H9 (cell line): Measurements from ENCODE around the gene SLC9A9. TPM values are rescaled to one million over a fixed set of nuclear protein-coding genes. Genes with fewer than 3 reads are reported as not detected.

Experiments
- DNase-seq: peaks from one replicate; pipeline ENCODE4 v3.0.0-alpha.2; 2017
- H2AFZ ChIP-seq: one replicate; pipeline ENCODE4 v1.6.1; 2013; ENCODE audit warnings: mild to moderate bottlenecking, low read length, control low read depth, moderate library complexity
- H2AK5ac ChIP-seq: 2 replicates; pipeline ENCODE4 v1.6.1; 2013; ENCODE audit warnings: low read length, control low read depth, mixed read lengths; ENCODE audit not compliant: insufficient read length
- H2BK120ac ChIP-seq: one replicate; pipeline ENCODE4 v1.6.1; 2013; ENCODE audit warnings: low read depth, mild to moderate bottlenecking, low read length, control low read depth, inconsistent platforms; ENCODE audit not compliant: poor library complexity, severe bottlenecking
- H2BK12ac ChIP-seq: 2 replicates; pipeline ENCODE4 v1.6.1; 2013; ENCODE audit warnings: low read length, control low read depth, mixed read lengths, low read depth; ENCODE audit not compliant: insufficient read length
- H2BK15ac ChIP-seq: 2 replicates; pipeline ENCODE4 v1.6.1; 2013; ENCODE audit warnings: low read depth, low read length, control low read depth
- H2BK20ac ChIP-seq: one replicate; pipeline ENCODE4 v1.6.1; 2013; ENCODE audit warnings: low read depth, mild to moderate bottlenecking, low read length, control low read depth, inconsistent platforms; ENCODE audit not compliant: poor library complexity, severe bottlenecking
- H2BK5ac ChIP-seq: 2 replicates; pipeline ENCODE4 v1.6.1; 2013; ENCODE audit warnings: low read length, control low read depth, mixed read lengths; ENCODE audit not compliant: insufficient read length
- H3K14ac ChIP-seq: 2 replicates; pipeline ENCODE4 v1.6.1; 2013; ENCODE audit warnings: low read length, control low read depth; ENCODE audit not compliant: insufficient read depth
- H3K18ac ChIP-seq: 2 replicates; pipeline ENCODE4 v1.6.1; 2013; ENCODE audit warnings: low read depth, mild to moderate bottlenecking, mixed read lengths, low read length, control low read depth; ENCODE audit not compliant: insufficient read length
- H3K23ac ChIP-seq: 2 replicates; pipeline ENCODE4 v1.6.1; 2013; ENCODE audit warnings: low read length, control low read depth, mixed read lengths, low read depth; ENCODE audit not compliant: insufficient read length
- H3K23me2 ChIP-seq: 2 replicates; pipeline ENCODE4 v1.6.1; 2013; ENCODE audit warnings: low read depth, mild to moderate bottlenecking, mixed read lengths, low read length, control low read depth; ENCODE audit not compliant: insufficient read length, poor library complexity, severe bottlenecking
- H3K27ac ChIP-seq: 2 replicates; pipeline ENCODE4 v1.5.1; 2013; ENCODE audit warnings: low read length, control low read depth, mixed read lengths, low read depth; ENCODE audit not compliant: insufficient read length
- H3K27me3 ChIP-seq: 2 replicates; pipeline ENCODE4 v1.6.1; 2013; ENCODE audit warnings: low read length, control low read depth, inconsistent platforms; ENCODE audit not compliant: insufficient read depth
- H3K4ac ChIP-seq: 2 replicates; pipeline ENCODE4 v1.6.1; 2013; ENCODE audit warnings: low read depth, mild to moderate bottlenecking, control low read depth, inconsistent platforms, low read length, moderate library complexity
- H3K4me1 ChIP-seq: 2 replicates; pipeline ENCODE4 v1.6.1; 2013; ENCODE audit warnings: low read length, control low read depth, inconsistent platforms; ENCODE audit not compliant: insufficient read depth
- H3K4me2 ChIP-seq: 2 replicates; pipeline ENCODE4 v1.6.1; 2013; ENCODE audit warnings: low read length, control low read depth, mixed read lengths; ENCODE audit not compliant: insufficient read length, insufficient read depth
- H3K56ac ChIP-seq: 2 replicates; pipeline ENCODE4 v1.6.1; 2013; ENCODE audit warnings: low read depth, mild to moderate bottlenecking, mixed read lengths, low read length, control low read depth; ENCODE audit not compliant: insufficient read length
- H3K79me1 ChIP-seq: 2 replicates; pipeline ENCODE4 v1.6.1; 2013; ENCODE audit warnings: low read depth, mild to moderate bottlenecking, moderate library complexity, low read length, control low read depth, inconsistent platforms; ENCODE audit not compliant: insufficient read depth, poor library complexity, severe bottlenecking
- H3K79me2 ChIP-seq: 2 replicates; pipeline ENCODE4 v1.6.1; 2013; ENCODE audit warnings: low read length, control low read depth, inconsistent platforms; ENCODE audit not compliant: insufficient read depth
- H3K9ac ChIP-seq: 2 replicates; pipeline ENCODE4 v1.6.1; 2013; ENCODE audit warnings: low read length, control low read depth, mixed read lengths; ENCODE audit not compliant: insufficient read length; ENCODE audit errors: extremely low read depth
- H3K9me3 ChIP-seq: one replicate; pipeline ENCODE4 v1.6.1; 2013; ENCODE audit warnings: low read depth, low read length, inconsistent platforms; ENCODE audit not compliant: control insufficient read depth
- H3T11ph ChIP-seq: one replicate; pipeline ENCODE4 v1.6.1; 2013; ENCODE audit warnings: mild to moderate bottlenecking, low read length, control low read depth, inconsistent platforms
- H4K20me1 ChIP-seq: one replicate; pipeline ENCODE4 v1.6.1; 2013; ENCODE audit not compliant: control insufficient read depth, insufficient read length, insufficient read depth
- H4K5ac ChIP-seq: 2 replicates; pipeline ENCODE4 v1.6.1; 2013; ENCODE audit warnings: low read depth, mild to moderate bottlenecking, mixed read lengths, low read length, control low read depth; ENCODE audit not compliant: insufficient read length
- H4K8ac ChIP-seq: replicated peaks from 2 replicates; pipeline ENCODE4 v1.6.1; 2013; ENCODE audit warnings: low read length, control low read depth, mixed read lengths, low read depth; ENCODE audit not compliant: insufficient read length
- H4K91ac ChIP-seq: 2 replicates; pipeline ENCODE4 v1.6.1; 2013; ENCODE audit warnings: low read depth, mild to moderate bottlenecking, moderate library complexity, mixed read lengths, low read length, control low read depth; ENCODE audit not compliant: insufficient read length
- H3K27ac Mint-ChIP-seq, 3 experiments: 2 replicates in 2 of 3; 3 replicates in 1 of 3; pipeline ENCODE4 v1.8.0; 2020 to 2021; ENCODE audit warnings: mixed read lengths in 3 of 3, mild to moderate bottlenecking in 1 of 3, moderate library complexity in 1 of 3
- H3K27me3 Mint-ChIP-seq: 2 replicates; pipeline ENCODE4 v1.8.0; 2021; ENCODE audit warnings: low read depth, mild to moderate bottlenecking, moderate library complexity, mixed read lengths
- H3K36me3 Mint-ChIP-seq, 3 experiments: 2 replicates in 2 of 3; 3 replicates in 1 of 3; pipeline ENCODE4 v1.8.0; 2020 to 2021; ENCODE audit warnings: low read depth in 3 of 3, mixed read lengths in 3 of 3; ENCODE audit not compliant: insufficient read depth in 1 of 3
- H3K4me1 Mint-ChIP-seq, 2 experiments: 2 replicates each; pipeline ENCODE4 v1.8.0; 2020; ENCODE audit warnings: mixed read lengths in 2 of 2
- H3K4me3 Mint-ChIP-seq, 2 experiments: 2 replicates in 1 of 2; 3 replicates in 1 of 2; pipeline ENCODE4 v1.8.0; 2020 to 2021; ENCODE audit warnings: mild to moderate bottlenecking in 2 of 2, mixed read lengths in 2 of 2, moderate library complexity in 1 of 2
- H3K9me3 Mint-ChIP-seq, 2 experiments: 2 replicates in 1 of 2; 3 replicates in 1 of 2; pipeline ENCODE4 v1.8.0; 2020; ENCODE audit warnings: mild to moderate bottlenecking in 2 of 2, mixed read lengths in 2 of 2, moderate library complexity in 1 of 2
- WGBS: extraction: QIAGEN DNeasy Blood & Tissue Kit; methylation state at CpG from one replicate; pipeline ENCODE4 v1.1.7; 2013; ENCODE audit warnings: missing lambda C conversion rate, low lambda C conversion rate, mixed read lengths; ENCODE audit not compliant: insufficient read length; ENCODE audit errors: extremely low coverage; 5-methylcytosine and 5-hydroxymethylcytosine counted together
- total RNA-seq: library from RNA; stranded (reverse); gene quantifications from 2 replicates; pipeline ENCODE4 v1.2.1, GENCODE V29; 2021
- TF ChIP-seq, protein P1 (sequence below): fragments of 200-600 bp; sonication (generic); conservative IDR thresholded peaks from 3 replicates; pipeline ENCODE4 v1.8.0; 2021; ENCODE audit warnings: antibody characterized with exemption, mild to moderate bottlenecking

SLC9A9 gene
- total RNA-seq, 1 experiment from 2014 or later: 0.35 TPM

DNA sequence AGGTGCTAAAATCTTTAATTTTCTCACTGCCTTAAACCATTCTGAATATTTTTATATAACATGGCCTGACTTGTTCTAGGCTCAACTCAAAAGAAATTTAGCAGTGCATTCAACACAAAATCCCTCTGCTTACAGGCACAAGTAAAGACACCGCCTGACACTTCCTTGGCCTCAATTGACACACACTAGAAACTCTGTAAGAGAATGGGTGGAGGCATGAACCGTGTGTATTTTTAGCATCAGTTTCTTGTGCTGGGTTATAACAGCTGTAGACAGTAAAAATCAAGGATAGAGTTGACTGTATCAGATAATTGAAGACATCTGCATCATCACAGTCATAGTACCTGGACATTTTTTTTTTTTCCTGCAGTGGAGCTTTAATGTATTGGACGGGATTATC, 54.3 kb downstream of the SLC9A9 start:
- Mint-ChIP-seq H3K27ac (no peak overlapping the region), H3K4me3 (no peak overlapping the region), H3K9me3 (peaks cover 13 to 19% of the 10 kb centered on the region in 2 experiments), H3K27me3 (peaks cover 1% of the 10 kb centered on the region; the same call in 1 of the 2 replicates), H3K36me3 (peaks cover 15 to 17% (median 16%) of the 10 kb centered on the region in 3 experiments), H3K4me1 (peaks cover 27 to 32% of the 10 kb centered on the region in 2 experiments)
- H3K23me2 ChIP-seq: no peaks in the 10 kb centered on the region
- no peaks in the 10 kb centered on the region for H3K79me2 ChIP-seq
- H3K14ac ChIP-seq: no peak overlapping the region
- no peaks in the 10 kb centered on the region for H3K9me3 ChIP-seq
- H2BK12ac ChIP-seq: no peak overlapping the region
- no peak overlapping the region for H4K8ac ChIP-seq
- no peaks in the 10 kb centered on the region for H4K20me1 ChIP-seq
- no peaks in the 10 kb centered on the region for H3K79me1 ChIP-seq
- no peak overlapping the region for H2BK20ac ChIP-seq
- no peak for DNase-seq
- H2BK120ac ChIP-seq: no peak overlapping the region
- H3K27me3 ChIP-seq: no peaks in the 10 kb centered on the region
- H3K18ac ChIP-seq: no peak overlapping the region
- no peak overlapping the region for H3K4ac ChIP-seq
- no peak overlapping the region for H3K56ac ChIP-seq
- no peak overlapping the region for H2BK15ac ChIP-seq
- H3K9ac ChIP-seq: no peak overlapping the region
- no peak overlapping the region for H3T11ph ChIP-seq
- H2AK5ac ChIP-seq: no peak overlapping the region
- H2AFZ ChIP-seq: no peak overlapping the region
- H3K4me2 ChIP-seq: no peak overlapping the region
- H4K5ac ChIP-seq: no peak overlapping the region
- no peak overlapping the region for H2BK5ac ChIP-seq
- H4K91ac ChIP-seq: no peak overlapping the region
- TF ChIP-seq, protein P1, sequence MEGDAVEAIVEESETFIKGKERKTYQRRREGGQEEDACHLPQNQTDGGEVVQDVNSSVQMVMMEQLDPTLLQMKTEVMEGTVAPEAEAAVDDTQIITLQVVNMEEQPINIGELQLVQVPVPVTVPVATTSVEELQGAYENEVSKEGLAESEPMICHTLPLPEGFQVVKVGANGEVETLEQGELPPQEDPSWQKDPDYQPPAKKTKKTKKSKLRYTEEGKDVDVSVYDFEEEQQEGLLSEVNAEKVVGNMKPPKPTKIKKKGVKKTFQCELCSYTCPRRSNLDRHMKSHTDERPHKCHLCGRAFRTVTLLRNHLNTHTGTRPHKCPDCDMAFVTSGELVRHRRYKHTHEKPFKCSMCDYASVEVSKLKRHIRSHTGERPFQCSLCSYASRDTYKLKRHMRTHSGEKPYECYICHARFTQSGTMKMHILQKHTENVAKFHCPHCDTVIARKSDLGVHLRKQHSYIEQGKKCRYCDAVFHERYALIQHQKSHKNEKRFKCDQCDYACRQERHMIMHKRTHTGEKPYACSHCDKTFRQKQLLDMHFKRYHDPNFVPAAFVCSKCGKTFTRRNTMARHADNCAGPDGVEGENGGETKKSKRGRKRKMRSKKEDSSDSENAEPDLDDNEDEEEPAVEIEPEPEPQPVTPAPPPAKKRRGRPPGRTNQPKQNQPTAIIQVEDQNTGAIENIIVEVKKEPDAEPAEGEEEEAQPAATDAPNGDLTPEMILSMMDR: no peak
- no peak overlapping the region for H3K23ac ChIP-seq
- no CpG with 5 or more reads among the region's 3 CpGs for WGBS
- no peak overlapping the region for H3K27ac ChIP-seq
- peaks cover 5% of the 10 kb centered on the region; the same call in 1 of the 2 replicates for H3K4me1 ChIP-seq
